Testis (tissue), 3 donors: ENCODE results near the gene KIF4A. TPM values are rescaled to one million over a fixed set of nuclear protein-coding genes. Genes with fewer than 3 reads are reported as not detected.

Experiments
- DNase-seq: peaks from one replicate; pipeline ENCODE4 v3.0.0-alpha.2; 2019
- H3K27ac ChIP-seq, 2 donors: fragments of 200-600 bp; sonication (generic); one replicate each; pipeline ENCODE4 v1.5.1; 2019
- H3K27me3 ChIP-seq: fragments of 200-600 bp; sonication (generic); one replicate; pipeline ENCODE4 v1.5.1; 2019
- H3K36me3 ChIP-seq: fragments of 200-600 bp; sonication (generic); one replicate; pipeline ENCODE4 v1.5.1; 2017; ENCODE audit warnings: low read depth; ENCODE audit errors: missing control alignments
- H3K4me1 ChIP-seq: fragments of 200-600 bp; sonication (generic); one replicate; pipeline ENCODE4 v1.5.1; 2019
- H3K4me3 ChIP-seq, 2 donors: fragments of 200-600 bp; sonication (generic); one replicate each; pipeline ENCODE4 v1.5.1; 2017 to 2019
- H3K9me3 ChIP-seq: fragments of 200-600 bp; sonication (generic); one replicate; pipeline ENCODE4 v1.5.1; 2017
- CTCF ChIP-seq, 3 experiments: fragments of 450-650 bp in 2 of 3; fragments of 200-600 bp in 1 of 3; sonication (generic) in 1 of 3; IDR thresholded peaks; one replicate each; pipeline ENCODE4 v1.5.1; 2016 to 2019; ENCODE audit warnings: antibody characterized with exemption in 3 of 3, mild to moderate bottlenecking in 2 of 3, moderate library complexity in 1 of 3
- POLR2A ChIP-seq: fragments of 450-650 bp; IDR thresholded peaks from one replicate; pipeline ENCODE4 v1.6.1; 2017; ENCODE audit warnings: antibody characterized with exemption, mild to moderate bottlenecking, moderate library complexity
- WGBS, 2 donors: methylation state at CpG; one replicate each; pipeline ENCODE4 v1.1.5; 2018; 5-methylcytosine and 5-hydroxymethylcytosine counted together
- intact Hi-C: fragments of 100-400 bp; cut with DNase I; formaldehyde crosslinking; loops from one replicate; pipeline ENCODE4 v1.15.1; 2023; ENCODE audit warnings: low total_unique reads
- polyA plus RNA-seq: library from polyadenylated mRNA; stranded (reverse); fragments of 350-450 nt; fragmentation: Illumina TruSeq; extraction: RNeasy Lipid Tissue Mini Kit (QIAGEN cat#74804); gene quantifications from one replicate; pipeline ENCODE4 v1.2.3, GENCODE V29; 2014; ENCODE audit warnings: low read depth, low replicate concordance; ENCODE audit not compliant: insufficient read depth
- small RNA-seq, 2 donors: library from RNA; depleted of rRNA; stranded (forward); fragments of <200 nt; gene quantifications; one replicate each; pipeline ENCODE3, GENCODE V24; 2016
- total RNA-seq, 2 donors: library from RNA; depleted of rRNA; stranded (reverse); fragments of >200 nt; gene quantifications; one replicate each; pipeline ENCODE4 v1.2.3, GENCODE V29; 2016

KIF4A gene
- total and polyA plus RNA-seq, 3 donors from 2014 or later = 2.0 to 3.6 (median 2.4) TPM

GRCh38 chrX:70456256-70456655 lies 166.4 kb downstream of the KIF4A start:
- H3K4me3 ChIP-seq = no peak overlapping the region
- no peaks in the 10 kb centered on the region for H3K4me1 ChIP-seq
- intact Hi-C loops = no loop called here
- no peaks in the 10 kb centered on the region for H3K27me3 ChIP-seq
- no peak overlapping the region for H3K27ac ChIP-seq
- TF ChIP-seq CTCF (IDR thresholded peaks at IDR 0.05) (no peak), POLR2A (no peak)
- no peaks in the 10 kb centered on the region for H3K36me3 ChIP-seq
- no peak for DNase-seq
- H3K9me3 ChIP-seq = no peaks in the 10 kb centered on the region
- 50 to 51% methylated on average over 2 of the region's 2 CpGs for WGBS, 2 donors

DNA sequence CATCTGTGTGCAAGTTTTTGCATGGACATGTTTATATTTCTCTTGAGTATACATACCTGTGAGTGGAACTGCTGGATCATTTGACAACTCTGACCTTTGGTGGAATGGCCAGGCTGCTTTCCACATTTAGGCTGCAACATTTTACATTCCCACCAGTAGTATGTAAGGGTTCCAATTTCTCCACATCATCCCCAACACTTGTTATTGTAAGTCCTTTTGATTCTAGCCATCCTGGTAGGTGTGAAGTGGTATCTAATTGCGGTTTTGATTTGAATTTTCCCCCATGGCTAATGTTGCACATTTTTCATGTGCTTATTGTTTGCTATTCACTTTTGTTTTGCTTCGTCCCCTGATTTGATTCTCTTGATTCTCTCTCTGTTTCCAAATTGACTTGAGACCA lies 171.1 kb downstream of the KIF4A start:
- no peaks in the 10 kb centered on the region for H3K36me3 ChIP-seq
- intact Hi-C loops = no loop called here
- no peaks in the 10 kb centered on the region for H3K9me3 ChIP-seq
- H3K27me3 ChIP-seq = no peaks in the 10 kb centered on the region
- WGBS, 2 donors = 86 to 96% methylated on average over 2 of the region's 2 CpGs
- no peak overlapping the region for H3K27ac ChIP-seq
- no peaks in the 10 kb centered on the region for H3K4me1 ChIP-seq
- DNase-seq = no peak
- H3K4me3 ChIP-seq = no peak overlapping the region
- TF ChIP-seq POLR2A (no peak), CTCF (IDR thresholded peaks at IDR 0.05) (no peak)

DNA sequence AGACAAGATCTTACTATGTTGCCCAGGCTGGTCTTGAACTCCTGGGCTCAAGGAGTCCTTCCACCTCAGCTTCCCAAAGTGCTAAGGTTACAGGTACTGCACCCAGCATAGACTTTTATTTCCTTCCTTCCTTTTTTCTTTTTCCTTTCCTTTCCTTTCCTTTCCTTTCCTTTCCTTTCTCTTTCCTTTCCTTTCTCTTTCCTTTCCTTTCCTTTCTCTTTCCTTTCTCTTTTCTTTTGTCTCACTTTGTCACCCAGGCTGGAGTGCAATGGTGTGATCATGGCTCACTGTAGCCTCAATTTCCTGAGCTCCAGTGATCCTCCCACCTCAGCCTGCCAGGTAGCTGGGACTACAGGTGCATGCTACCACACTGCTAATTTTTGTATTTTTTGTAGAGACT lies 174.1 kb downstream of the KIF4A start:
- no peaks in the 10 kb centered on the region for H3K36me3 ChIP-seq
- intact Hi-C loops = no loop called here
- no peaks in the 10 kb centered on the region for H3K9me3 ChIP-seq
- no peaks in the 10 kb centered on the region for H3K27me3 ChIP-seq
- no peak for DNase-seq
- TF ChIP-seq CTCF (IDR thresholded peaks at IDR 0.05) = no peak
- TF ChIP-seq POLR2A = no peak
- H3K4me3 ChIP-seq = no peak overlapping the region
- no peak overlapping the region for H3K27ac ChIP-seq
- H3K4me1 ChIP-seq = no peaks in the 10 kb centered on the region

DNA sequence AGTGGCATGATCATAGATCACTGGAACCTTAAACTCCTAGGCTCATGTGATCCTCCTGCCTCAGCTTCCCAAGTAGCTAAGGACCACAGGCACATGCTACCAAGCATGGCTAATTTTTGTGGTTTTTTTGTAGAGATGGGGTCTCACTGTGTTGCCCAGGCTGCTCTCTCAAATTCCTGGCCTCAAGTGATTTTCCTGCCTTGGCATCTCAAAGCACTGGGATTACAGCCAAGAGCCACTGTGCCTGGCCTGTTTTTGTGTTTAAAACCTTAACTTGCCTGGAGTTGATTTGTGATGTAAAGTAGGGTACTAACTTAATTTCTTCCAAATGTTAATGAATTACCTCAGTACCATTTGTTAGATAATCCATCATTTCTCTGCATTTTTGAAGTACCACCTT lies 177.1 kb downstream of the KIF4A start:
- no peak overlapping the region for H3K4me3 ChIP-seq
- H3K27me3 ChIP-seq = no peaks in the 10 kb centered on the region
- no peaks in the 10 kb centered on the region for H3K36me3 ChIP-seq
- intact Hi-C loops = no loop called here
- no peak for DNase-seq
- no peak for TF ChIP-seq POLR2A
- no peak for TF ChIP-seq CTCF (IDR thresholded peaks at IDR 0.05)
- no peaks in the 10 kb centered on the region for H3K9me3 ChIP-seq
- H3K27ac ChIP-seq = no peak overlapping the region
- H3K4me1 ChIP-seq = no peaks in the 10 kb centered on the region

DNA sequence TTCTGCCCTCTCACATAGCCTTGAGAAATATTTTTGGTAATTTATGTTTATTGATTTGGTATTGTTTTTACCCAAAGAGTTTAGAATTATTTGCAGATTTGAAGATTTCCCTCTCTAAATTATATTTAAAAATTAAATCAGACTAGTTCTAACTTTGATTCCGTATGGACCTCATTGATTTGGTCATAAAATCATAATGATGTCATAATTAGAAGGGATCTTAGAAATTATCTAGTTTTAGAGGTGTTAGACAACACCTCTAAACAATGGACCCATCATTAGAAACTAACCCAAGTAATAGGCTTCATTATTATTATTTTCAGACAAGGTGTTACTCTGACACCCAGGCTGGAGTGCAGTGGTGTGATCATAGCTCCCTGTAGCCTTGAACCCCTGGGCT lies 178.8 kb downstream of the KIF4A start:
- H3K9me3 ChIP-seq = no peaks in the 10 kb centered on the region
- no peaks in the 10 kb centered on the region for H3K4me1 ChIP-seq
- WGBS, 2 donors = 88 to 92% methylated on average over 1 of the region's 1 CpG
- TF ChIP-seq CTCF (IDR thresholded peaks at IDR 0.05) (no peak), POLR2A (no peak)
- intact Hi-C loops = no loop called here
- no peak overlapping the region for H3K4me3 ChIP-seq
- no peak overlapping the region for H3K27ac ChIP-seq
- DNase-seq = no peak
- H3K27me3 ChIP-seq = no peaks in the 10 kb centered on the region
- H3K36me3 ChIP-seq = no peaks in the 10 kb centered on the region

Small RNAs within 50 kb of the gene (small RNA-seq; reads per million reads assigned to genes)
- gene RNA5SP507 (0 to 0.28 reads per million in 2 donors), gene RNU4-81P (0 reads per million in 2 donors), gene RNY4P23 (0.28 to 0.64 reads per million in 2 donors)

Other genes with a start within 250 kb of the KIF4A start
- 1 to 10 TPM in 1 of 2 donors, under 1 TPM in 1; 0.31 to 3.9 TPM for gene AWAT2, start 240.2 kb upstream of the KIF4A start, total RNA-seq
- gene AWAT2, start 240.2 kb upstream of the KIF4A start, polyA plus RNA-seq = 0.44 TPM
- 10 to 100 TPM in 1 of 2 donors, 1 to 10 TPM in 1; 6.9 to 17.9 TPM for gene OTUD6A, start 227.6 kb upstream of the KIF4A start, total RNA-seq
- gene OTUD6A, start 227.6 kb upstream of the KIF4A start, polyA plus RNA-seq = 8.1 TPM
- gene IGBP1, start 156.7 kb upstream of the KIF4A start, total RNA-seq = 10 to 100 TPM; 35.4 to 40.6 TPM
- gene IGBP1, start 156.7 kb upstream of the KIF4A start, polyA plus RNA-seq = 41.2 TPM
- not detected for gene DGAT2L6, start 112.6 kb upstream of the KIF4A start, total RNA-seq
- gene DGAT2L6, start 112.6 kb upstream of the KIF4A start, polyA plus RNA-seq = not detected
- gene AWAT1, start 55.4 kb upstream of the KIF4A start, total RNA-seq = not detected
- gene AWAT1, start 55.4 kb upstream of the KIF4A start, polyA plus RNA-seq = not detected
- 1 to 10 TPM; 1.2 to 2.3 TPM for gene P2RY4, start 29.9 kb upstream of the KIF4A start, total RNA-seq
- gene P2RY4, start 29.9 kb upstream of the KIF4A start, polyA plus RNA-seq = not detected
- not detected for gene ARR3, start 21.8 kb upstream of the KIF4A start, total RNA-seq
- not detected for gene ARR3, start 21.8 kb upstream of the KIF4A start, polyA plus RNA-seq
- 1 to 10 TPM; 3.7 to 4.3 TPM for gene RAB41, start 7.9 kb upstream of the KIF4A start, total RNA-seq
- 5.1 TPM for gene RAB41, start 7.9 kb upstream of the KIF4A start, polyA plus RNA-seq
- gene PDZD11, start 177 bp upstream of the KIF4A start, total RNA-seq = 10 to 100 TPM; 24.2 to 25.4 TPM
- gene PDZD11, start 177 bp upstream of the KIF4A start, polyA plus RNA-seq = 25.0 TPM
- gene GDPD2, start 133.2 kb downstream of the KIF4A start, total RNA-seq = not detected
- not detected for gene GDPD2, start 133.2 kb downstream of the KIF4A start, polyA plus RNA-seq
- 1 to 10 TPM; 5.6 to 7.1 TPM for gene DLG3, start 154.7 kb downstream of the KIF4A start, total RNA-seq
- 7.8 TPM for gene DLG3, start 154.7 kb downstream of the KIF4A start, polyA plus RNA-seq